RWPE2 (cell line): ENCODE measurements around the gene PDSS2.
A peak's percentile ranks its signal among the peaks of the same experiment; 100 is the strongest.

Source experiments
- ATAC-seq: fragments of 200-7000 bp; cut with Tn5 transposase; 3 replicates; pipeline ENCODE4 v1.9.1; 2021; ENCODE audit warnings: low read depth
- DNase-seq: peaks from one replicate; pipeline ENCODE4 v3.0.0-alpha.2; 2020; ENCODE audit warnings: low spot score
- H3K27ac ChIP-seq: fragments of 450-650 bp; 2 replicates; pipeline ENCODE4 v1.5.1; 2017; ENCODE audit warnings: mild to moderate bottlenecking; ENCODE audit not compliant: poor library complexity, severe bottlenecking
- H3K27me3 ChIP-seq: fragments of 250-450 bp; sonication (Bioruptor Pico); 2 replicates; pipeline ENCODE4 v1.5.1; 2021; ENCODE audit warnings: mild to moderate bottlenecking, moderate library complexity; ENCODE audit not compliant: insufficient read depth, poor library complexity, severe bottlenecking
- H3K36me3 ChIP-seq: fragments of 250-450 bp; sonication (Bioruptor Pico); 2 replicates; pipeline ENCODE4 v1.5.1; 2020; ENCODE audit warnings: low read depth, mild to moderate bottlenecking, moderate library complexity
- H3K4me1 ChIP-seq: fragments of 250-450 bp; sonication (Bioruptor Pico); 2 replicates; pipeline ENCODE4 v1.5.1; 2021; ENCODE audit warnings: mild to moderate bottlenecking, moderate library complexity; ENCODE audit not compliant: insufficient read depth, poor library complexity, severe bottlenecking
- H3K4me3 ChIP-seq: fragments of 250-450 bp; sonication (Bioruptor Pico); 2 replicates; pipeline ENCODE4 v1.5.1; 2021; ENCODE audit warnings: mild to moderate bottlenecking, moderate library complexity; ENCODE audit not compliant: severe bottlenecking
- H3K9me3 ChIP-seq: fragments of 250-450 bp; sonication (Bioruptor Pico); 2 replicates; pipeline ENCODE4 v1.5.1; 2021; ENCODE audit warnings: mild to moderate bottlenecking, moderate library complexity; ENCODE audit not compliant: severe bottlenecking
- TF ChIP-seq, protein P1 (sequence below): fragments of 450-650 bp; IDR thresholded peaks from one replicate; pipeline ENCODE4 v1.5.1; 2017; ENCODE audit warnings: mild to moderate bottlenecking, moderate library complexity; ENCODE audit not compliant: poor library complexity, severe bottlenecking

PDSS2 gene

GRCh38 chr6:107323133-107323785 lies 136.1 kb downstream of the PDSS2 start:
- Histone ChIP-seq H3K9me3 (no peaks in the 10 kb centered on the region), H3K4me3 (no peak overlapping the region), H3K36me3 (no peaks in the 10 kb centered on the region), H3K27ac (no peak overlapping the region), H3K27me3 (no peaks in the 10 kb centered on the region), H3K4me1 (no peaks in the 10 kb centered on the region)
- TF ChIP-seq, protein P1, sequence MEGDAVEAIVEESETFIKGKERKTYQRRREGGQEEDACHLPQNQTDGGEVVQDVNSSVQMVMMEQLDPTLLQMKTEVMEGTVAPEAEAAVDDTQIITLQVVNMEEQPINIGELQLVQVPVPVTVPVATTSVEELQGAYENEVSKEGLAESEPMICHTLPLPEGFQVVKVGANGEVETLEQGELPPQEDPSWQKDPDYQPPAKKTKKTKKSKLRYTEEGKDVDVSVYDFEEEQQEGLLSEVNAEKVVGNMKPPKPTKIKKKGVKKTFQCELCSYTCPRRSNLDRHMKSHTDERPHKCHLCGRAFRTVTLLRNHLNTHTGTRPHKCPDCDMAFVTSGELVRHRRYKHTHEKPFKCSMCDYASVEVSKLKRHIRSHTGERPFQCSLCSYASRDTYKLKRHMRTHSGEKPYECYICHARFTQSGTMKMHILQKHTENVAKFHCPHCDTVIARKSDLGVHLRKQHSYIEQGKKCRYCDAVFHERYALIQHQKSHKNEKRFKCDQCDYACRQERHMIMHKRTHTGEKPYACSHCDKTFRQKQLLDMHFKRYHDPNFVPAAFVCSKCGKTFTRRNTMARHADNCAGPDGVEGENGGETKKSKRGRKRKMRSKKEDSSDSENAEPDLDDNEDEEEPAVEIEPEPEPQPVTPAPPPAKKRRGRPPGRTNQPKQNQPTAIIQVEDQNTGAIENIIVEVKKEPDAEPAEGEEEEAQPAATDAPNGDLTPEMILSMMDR: no peak
- ATAC-seq: peak; percentile 19; the same call in 1 of the 3 replicates
- no peak for DNase-seq

DNA sequence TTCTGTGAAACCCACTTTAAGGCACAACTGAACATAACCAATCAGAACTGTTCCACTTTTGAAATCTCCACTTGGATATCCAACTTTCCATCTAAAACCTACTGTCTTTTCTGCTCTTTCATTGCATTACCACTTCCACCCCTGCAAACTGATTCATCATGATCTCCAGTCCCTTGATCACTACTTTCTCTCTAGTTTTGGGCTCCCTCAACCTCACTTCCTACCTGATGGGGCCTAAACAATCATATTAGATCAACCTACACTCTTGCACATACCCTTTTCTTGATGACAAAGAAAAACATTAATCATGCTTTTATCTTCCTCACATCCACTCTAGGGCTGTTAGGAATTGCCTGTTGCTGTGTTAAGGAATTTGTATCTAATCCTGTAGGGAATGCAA lies 137.6 kb downstream of the PDSS2 start:
- Histone ChIP-seq H3K4me3 (no peak overlapping the region), H3K36me3 (no peaks in the 10 kb centered on the region), H3K4me1 (no peaks in the 10 kb centered on the region), H3K27ac (no peak overlapping the region), H3K27me3 (no peaks in the 10 kb centered on the region), H3K9me3 (no peaks in the 10 kb centered on the region)
- ATAC-seq (no peak), DNase-seq (no peak)
- TF ChIP-seq, protein P1: no peak

DNA sequence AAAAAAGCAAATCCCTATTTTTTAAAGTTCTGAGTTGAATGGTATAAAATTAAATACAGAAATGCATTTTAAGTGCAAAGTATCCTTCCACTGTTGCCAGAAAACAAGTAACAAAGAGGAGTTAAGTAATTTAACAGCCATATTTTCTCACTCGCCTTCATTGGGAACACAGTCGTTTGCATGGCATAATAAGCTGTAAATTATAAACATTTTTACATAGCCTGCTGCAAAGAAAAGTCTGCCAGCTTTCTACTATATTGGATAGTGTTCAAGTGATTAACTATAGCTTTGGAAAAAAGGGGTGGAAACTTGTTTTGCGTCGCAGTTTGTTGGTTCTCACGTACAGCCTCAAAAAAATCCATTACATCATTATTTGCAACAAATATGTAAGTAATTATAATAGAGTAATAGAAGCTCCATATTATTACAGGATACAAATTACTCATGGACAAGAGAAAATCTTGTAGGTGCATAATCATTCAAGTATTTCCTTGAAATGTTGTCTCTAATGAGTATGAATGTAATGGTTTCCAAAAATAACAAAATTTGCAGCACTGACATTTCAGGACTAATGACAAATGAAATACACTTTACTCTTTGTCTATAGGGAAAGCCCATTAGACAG lies 139.3 kb downstream of the PDSS2 start:
- Histone ChIP-seq H3K9me3 (no peaks in the 10 kb centered on the region), H3K4me3 (no peak overlapping the region), H3K27ac (no peak overlapping the region), H3K36me3 (no peaks in the 10 kb centered on the region), H3K4me1 (no peaks in the 10 kb centered on the region), H3K27me3 (no peaks in the 10 kb centered on the region)
- DNase-seq (no peak), ATAC-seq (no peak)
- TF ChIP-seq, protein P1: no peak

- DNase-seq (no peak), ATAC-seq (peak; percentile 84)
- Histone ChIP-seq H3K4me3 (no peak overlapping the region), H3K36me3 (no peaks in the 10 kb centered on the region), H3K4me1 (no peaks in the 10 kb centered on the region), H3K27me3 (no peaks in the 10 kb centered on the region), H3K27ac (no peak overlapping the region), H3K9me3 (no peaks in the 10 kb centered on the region)
- TF ChIP-seq, protein P1: peak; percentile 85
Measured at GRCh38 chr6:107318100-107318736, 141.1 kb downstream of the PDSS2 start.
